GM23338 (cell line): Measurements from ENCODE around the gene BPIFB1. TPM values are rescaled to one million over a fixed set of nuclear protein-coding genes. Genes with fewer than 3 reads are reported as not detected.

Source experiments
- ATAC-seq: fragments of 200-7000 bp; cut with Tn5 transposase; 3 replicates; pipeline ENCODE4 v1.9.1; 2020
- DNase-seq: peaks from one replicate; pipeline ENCODE4 v3.0.0-alpha.2; 2015; ENCODE audit warnings: low spot score
- H2AFZ ChIP-seq: fragments of 200-600 bp; sonication (generic); 2 replicates; pipeline ENCODE4 v1.8.0; 2016; ENCODE audit warnings: antibody characterized with exemption, mild to moderate bottlenecking, moderate library complexity
- H3F3A ChIP-seq: fragments of 200-600 bp; sonication (generic); replicated peaks from 2 replicates; pipeline ENCODE4 v1.8.0; 2017; ENCODE audit warnings: antibody characterized with exemption, mixed run types, low read depth
- H3K27ac ChIP-seq: fragments of 200-600 bp; sonication (generic); 2 replicates; pipeline ENCODE4 v1.6.1; 2016; ENCODE audit warnings: low read depth
- H3K27me3 ChIP-seq: fragments of 200-600 bp; sonication (generic); 2 replicates; pipeline ENCODE4 v1.8.0; 2016; ENCODE audit warnings: mild to moderate bottlenecking, mixed run types, moderate library complexity; ENCODE audit not compliant: insufficient read depth
- H3K36me3 ChIP-seq: fragments of 200-600 bp; sonication (generic); 2 replicates; pipeline ENCODE4 v1.8.0; 2016; ENCODE audit warnings: mild to moderate bottlenecking; ENCODE audit not compliant: insufficient read depth
- H3K4me1 ChIP-seq: fragments of 200-600 bp; sonication (generic); 2 replicates; pipeline ENCODE4 v1.8.0; 2016; ENCODE audit warnings: mild to moderate bottlenecking, moderate library complexity; ENCODE audit not compliant: insufficient read depth
- H3K4me2 ChIP-seq: fragments of 200-600 bp; sonication (generic); 2 replicates; pipeline ENCODE4 v1.7.1; 2017; ENCODE audit warnings: mixed run types
- H3K4me3 ChIP-seq: fragments of 200-600 bp; sonication (generic); 2 replicates; pipeline ENCODE4 v1.6.1; 2016; ENCODE audit warnings: mixed run types
- H3K79me2 ChIP-seq: fragments of 200-600 bp; sonication (generic); replicated peaks from 2 replicates; pipeline ENCODE4 v1.8.0; 2017; ENCODE audit warnings: mild to moderate bottlenecking; ENCODE audit not compliant: insufficient read depth
- H3K9me2 ChIP-seq: fragments of 200-600 bp; sonication (generic); 2 replicates; pipeline ENCODE4 v1.8.0; 2017; ENCODE audit not compliant: insufficient read depth
- H4K20me1 ChIP-seq: fragments of 200-600 bp; sonication (generic); replicated peaks from 2 replicates; pipeline ENCODE4 v1.8.0; 2017; ENCODE audit warnings: mild to moderate bottlenecking; ENCODE audit not compliant: insufficient read depth
- H3K27ac Mint-ChIP-seq: 2 replicates; pipeline ENCODE4 v1.8.0; 2020; ENCODE audit warnings: inconsistent platforms, mild to moderate bottlenecking, moderate library complexity, mixed read lengths
- H3K27me3 Mint-ChIP-seq: 3 replicates; pipeline ENCODE4 v1.8.0; 2022; ENCODE audit warnings: low read depth, mild to moderate bottlenecking, moderate library complexity, mixed read lengths, inconsistent platforms; ENCODE audit not compliant: insufficient read depth, poor library complexity
- H3K36me3 Mint-ChIP-seq: 3 replicates; pipeline ENCODE4 v1.8.0; 2021; ENCODE audit warnings: low read depth, mild to moderate bottlenecking, inconsistent platforms, moderate library complexity, mixed read lengths
- H3K4me1 Mint-ChIP-seq: 3 replicates; pipeline ENCODE4 v1.8.0; 2020; ENCODE audit warnings: mild to moderate bottlenecking, inconsistent platforms, mixed read lengths
- H3K4me3 Mint-ChIP-seq: 3 replicates; pipeline ENCODE4 v1.8.0; 2021; ENCODE audit warnings: moderate library complexity, mild to moderate bottlenecking, inconsistent platforms, mixed read lengths
- H3K9me3 Mint-ChIP-seq: 3 replicates; pipeline ENCODE4 v1.8.0; 2020; ENCODE audit warnings: moderate library complexity, mild to moderate bottlenecking, inconsistent platforms, mixed read lengths
- CREB1 ChIP-seq: fragments of 250-450 bp; sonication (Bioruptor Pico); IDR thresholded peaks from 2 replicates; pipeline ENCODE4 v1.5.0; 2020; ENCODE audit warnings: low read depth, mild to moderate bottlenecking, moderate library complexity
- JUNB ChIP-seq: IDR thresholded peaks from one replicate; pipeline ENCODE4 v1.6.1; 2016; ENCODE audit warnings: antibody characterized with exemption; ENCODE audit not compliant: unreplicated experiment
- NANOG ChIP-seq: IDR thresholded peaks from 2 replicates; pipeline ENCODE4 v1.6.1; 2016; ENCODE audit warnings: antibody characterized with exemption, borderline replicate concordance
- STAT1 ChIP-seq: IDR thresholded peaks from one replicate; pipeline ENCODE4 v1.6.1; 2016; ENCODE audit warnings: antibody characterized with exemption; ENCODE audit not compliant: unreplicated experiment
- ZNF114 ChIP-seq: fragments of 250-450 bp; sonication (Bioruptor Pico); IDR thresholded peaks from 2 replicates; pipeline ENCODE4 v1.5.0; 2020; ENCODE audit warnings: mild to moderate bottlenecking, moderate library complexity
- ZNF331 ChIP-seq: fragments of 250-450 bp; sonication (Bioruptor Pico); IDR thresholded peaks from 2 replicates; pipeline ENCODE4 v1.5.0; 2020; ENCODE audit warnings: low read depth, mild to moderate bottlenecking, moderate library complexity
- polyA plus RNA-seq: library from polyadenylated mRNA; unstranded; fragments of >200 nt; fragmentation: Nextera tagmentation; extraction: Ambion mirVana; gene quantifications from 2 replicates; pipeline ENCODE4 v1.2.1, GENCODE V29; 2016
- total RNA-seq: library from RNA; depleted of rRNA; stranded (reverse); fragments of >200 nt; shearing (Covaris generic); gene quantifications from 2 replicates; pipeline ENCODE4 v1.2.3, GENCODE V29; 2014
- TF ChIP-seq, protein P1 (sequence below): IDR thresholded peaks from one replicate; pipeline ENCODE4 v1.6.1; 2018; ENCODE audit warnings: antibody characterized with exemption; ENCODE audit not compliant: unreplicated experiment
- TF ChIP-seq, protein P2 (sequence below): IDR thresholded peaks from 2 replicates; pipeline ENCODE4 v1.6.1; 2016; ENCODE audit warnings: antibody characterized with exemption
- TF ChIP-seq, protein P3 (sequence below), 2 experiments: fragments of 200-600 bp in 1 of 2; sonication (generic) in 1 of 2; conservative IDR thresholded peaks; 2 replicates each; pipeline versions ENCODE4 v1.5.1 to v1.6.1; 2016 to 2017; ENCODE audit warnings: antibody characterized with exemption in 2 of 2, low read depth in 2 of 2, mild to moderate bottlenecking in 2 of 2, moderate library complexity in 1 of 2
- TF ChIP-seq, protein P4 (sequence below): fragments of 250-450 bp; sonication (Bioruptor Pico); IDR thresholded peaks from 2 replicates; pipeline ENCODE4 v1.5.0; 2020; ENCODE audit warnings: mild to moderate bottlenecking, moderate library complexity

Gene BPIFB1
- total and polyA plus RNA-seq, 2 experiments from 2014 or later = not detected

DNA sequence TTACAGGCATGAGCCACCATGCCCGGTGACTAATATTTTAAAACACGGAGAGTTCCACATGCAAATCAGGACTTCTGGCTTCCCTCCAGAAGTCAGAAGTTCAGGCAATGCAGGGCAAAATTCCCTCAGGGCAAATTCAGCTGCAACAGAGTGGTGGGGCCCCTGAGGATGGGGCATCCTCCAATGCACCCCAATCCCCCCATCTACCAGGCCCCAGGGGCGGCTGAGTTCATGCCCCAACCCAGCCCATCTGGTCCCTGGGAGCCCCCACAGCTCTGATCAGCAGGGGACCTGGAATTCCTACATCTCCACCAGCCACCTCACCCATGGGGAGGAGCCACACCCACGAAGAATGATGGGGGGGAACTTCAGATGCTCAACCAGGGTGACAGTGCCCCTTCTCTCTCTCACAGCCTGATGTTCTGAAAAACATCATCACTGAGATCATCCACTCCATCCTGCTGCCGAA lies 22.6 kb downstream of the BPIFB1 start (continued):
- TF ChIP-seq, protein P1, sequence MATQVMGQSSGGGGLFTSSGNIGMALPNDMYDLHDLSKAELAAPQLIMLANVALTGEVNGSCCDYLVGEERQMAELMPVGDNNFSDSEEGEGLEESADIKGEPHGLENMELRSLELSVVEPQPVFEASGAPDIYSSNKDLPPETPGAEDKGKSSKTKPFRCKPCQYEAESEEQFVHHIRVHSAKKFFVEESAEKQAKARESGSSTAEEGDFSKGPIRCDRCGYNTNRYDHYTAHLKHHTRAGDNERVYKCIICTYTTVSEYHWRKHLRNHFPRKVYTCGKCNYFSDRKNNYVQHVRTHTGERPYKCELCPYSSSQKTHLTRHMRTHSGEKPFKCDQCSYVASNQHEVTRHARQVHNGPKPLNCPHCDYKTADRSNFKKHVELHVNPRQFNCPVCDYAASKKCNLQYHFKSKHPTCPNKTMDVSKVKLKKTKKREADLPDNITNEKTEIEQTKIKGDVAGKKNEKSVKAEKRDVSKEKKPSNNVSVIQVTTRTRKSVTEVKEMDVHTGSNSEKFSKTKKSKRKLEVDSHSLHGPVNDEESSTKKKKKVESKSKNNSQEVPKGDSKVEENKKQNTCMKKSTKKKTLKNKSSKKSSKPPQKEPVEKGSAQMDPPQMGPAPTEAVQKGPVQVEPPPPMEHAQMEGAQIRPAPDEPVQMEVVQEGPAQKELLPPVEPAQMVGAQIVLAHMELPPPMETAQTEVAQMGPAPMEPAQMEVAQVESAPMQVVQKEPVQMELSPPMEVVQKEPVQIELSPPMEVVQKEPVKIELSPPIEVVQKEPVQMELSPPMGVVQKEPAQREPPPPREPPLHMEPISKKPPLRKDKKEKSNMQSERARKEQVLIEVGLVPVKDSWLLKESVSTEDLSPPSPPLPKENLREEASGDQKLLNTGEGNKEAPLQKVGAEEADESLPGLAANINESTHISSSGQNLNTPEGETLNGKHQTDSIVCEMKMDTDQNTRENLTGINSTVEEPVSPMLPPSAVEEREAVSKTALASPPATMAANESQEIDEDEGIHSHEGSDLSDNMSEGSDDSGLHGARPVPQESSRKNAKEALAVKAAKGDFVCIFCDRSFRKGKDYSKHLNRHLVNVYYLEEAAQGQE = no peak
- TF ChIP-seq ZNF114 (no peak), ZNF331 (CRISPR knock-in tag) (no peak)

DNA sequence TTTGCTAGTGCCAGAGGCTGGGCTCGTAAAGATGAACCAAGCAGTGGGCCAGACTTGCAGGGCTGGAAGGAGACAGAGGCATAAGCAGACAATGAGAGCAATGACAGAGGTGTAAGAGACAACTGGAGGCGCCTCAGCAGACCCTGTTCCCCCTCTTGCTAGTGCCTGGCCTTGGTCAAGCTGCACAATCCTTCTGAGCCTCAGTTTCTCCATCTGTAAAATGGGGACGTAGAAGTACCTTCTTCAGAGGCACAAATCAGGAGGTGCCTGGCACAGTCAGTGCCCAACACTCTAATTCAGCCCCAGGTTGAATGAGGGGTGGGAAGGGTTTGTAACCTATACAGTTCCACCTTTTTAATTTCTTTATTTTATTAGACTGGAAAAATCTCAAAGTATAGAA lies 23.2 kb downstream of the BPIFB1 start:
- Mint-ChIP-seq H3K27me3 (no peaks in the 10 kb centered on the region), H3K4me3 (no peak overlapping the region), H3K9me3 (no peaks in the 10 kb centered on the region; the same call in 2 of the 3 replicates), H3K36me3 (no peaks in the 10 kb centered on the region), H3K4me1 (no peaks in the 10 kb centered on the region), H3K27ac (no peak overlapping the region)
- no peaks in the 10 kb centered on the region for H3K27me3 ChIP-seq
- H2AFZ ChIP-seq = no peak overlapping the region
- no peaks in the 10 kb centered on the region for H3F3A ChIP-seq
- H3K4me3 ChIP-seq = no peak overlapping the region
- no peaks in the 10 kb centered on the region for H3K79me2 ChIP-seq
- H3K4me2 ChIP-seq = no peak overlapping the region
- no peaks in the 10 kb centered on the region for H4K20me1 ChIP-seq
- DNase-seq = no peak
- H3K36me3 ChIP-seq = no peaks in the 10 kb centered on the region
- no peaks in the 10 kb centered on the region for H3K9me2 ChIP-seq
- no peak overlapping the region for H3K27ac ChIP-seq
- no peaks in the 10 kb centered on the region for H3K4me1 ChIP-seq
- ATAC-seq = no peak
- TF ChIP-seq ZNF331 (CRISPR knock-in tag) (no peak), STAT1 (no peak), CREB1 (CRISPR knock-in tag) (no peak), NANOG (no peak), ZNF114 (no peak), JUNB (no peak)
- TF ChIP-seq, protein P2, sequence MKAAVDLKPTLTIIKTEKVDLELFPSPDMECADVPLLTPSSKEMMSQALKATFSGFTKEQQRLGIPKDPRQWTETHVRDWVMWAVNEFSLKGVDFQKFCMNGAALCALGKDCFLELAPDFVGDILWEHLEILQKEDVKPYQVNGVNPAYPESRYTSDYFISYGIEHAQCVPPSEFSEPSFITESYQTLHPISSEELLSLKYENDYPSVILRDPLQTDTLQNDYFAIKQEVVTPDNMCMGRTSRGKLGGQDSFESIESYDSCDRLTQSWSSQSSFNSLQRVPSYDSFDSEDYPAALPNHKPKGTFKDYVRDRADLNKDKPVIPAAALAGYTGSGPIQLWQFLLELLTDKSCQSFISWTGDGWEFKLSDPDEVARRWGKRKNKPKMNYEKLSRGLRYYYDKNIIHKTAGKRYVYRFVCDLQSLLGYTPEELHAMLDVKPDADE = no peak
- TF ChIP-seq, protein P3, sequence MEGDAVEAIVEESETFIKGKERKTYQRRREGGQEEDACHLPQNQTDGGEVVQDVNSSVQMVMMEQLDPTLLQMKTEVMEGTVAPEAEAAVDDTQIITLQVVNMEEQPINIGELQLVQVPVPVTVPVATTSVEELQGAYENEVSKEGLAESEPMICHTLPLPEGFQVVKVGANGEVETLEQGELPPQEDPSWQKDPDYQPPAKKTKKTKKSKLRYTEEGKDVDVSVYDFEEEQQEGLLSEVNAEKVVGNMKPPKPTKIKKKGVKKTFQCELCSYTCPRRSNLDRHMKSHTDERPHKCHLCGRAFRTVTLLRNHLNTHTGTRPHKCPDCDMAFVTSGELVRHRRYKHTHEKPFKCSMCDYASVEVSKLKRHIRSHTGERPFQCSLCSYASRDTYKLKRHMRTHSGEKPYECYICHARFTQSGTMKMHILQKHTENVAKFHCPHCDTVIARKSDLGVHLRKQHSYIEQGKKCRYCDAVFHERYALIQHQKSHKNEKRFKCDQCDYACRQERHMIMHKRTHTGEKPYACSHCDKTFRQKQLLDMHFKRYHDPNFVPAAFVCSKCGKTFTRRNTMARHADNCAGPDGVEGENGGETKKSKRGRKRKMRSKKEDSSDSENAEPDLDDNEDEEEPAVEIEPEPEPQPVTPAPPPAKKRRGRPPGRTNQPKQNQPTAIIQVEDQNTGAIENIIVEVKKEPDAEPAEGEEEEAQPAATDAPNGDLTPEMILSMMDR (conservative IDR thresholded peaks at IDR 0.05; ENCODE audit: low read depth in 2 of 2) = no peak
- TF ChIP-seq, protein P4, sequence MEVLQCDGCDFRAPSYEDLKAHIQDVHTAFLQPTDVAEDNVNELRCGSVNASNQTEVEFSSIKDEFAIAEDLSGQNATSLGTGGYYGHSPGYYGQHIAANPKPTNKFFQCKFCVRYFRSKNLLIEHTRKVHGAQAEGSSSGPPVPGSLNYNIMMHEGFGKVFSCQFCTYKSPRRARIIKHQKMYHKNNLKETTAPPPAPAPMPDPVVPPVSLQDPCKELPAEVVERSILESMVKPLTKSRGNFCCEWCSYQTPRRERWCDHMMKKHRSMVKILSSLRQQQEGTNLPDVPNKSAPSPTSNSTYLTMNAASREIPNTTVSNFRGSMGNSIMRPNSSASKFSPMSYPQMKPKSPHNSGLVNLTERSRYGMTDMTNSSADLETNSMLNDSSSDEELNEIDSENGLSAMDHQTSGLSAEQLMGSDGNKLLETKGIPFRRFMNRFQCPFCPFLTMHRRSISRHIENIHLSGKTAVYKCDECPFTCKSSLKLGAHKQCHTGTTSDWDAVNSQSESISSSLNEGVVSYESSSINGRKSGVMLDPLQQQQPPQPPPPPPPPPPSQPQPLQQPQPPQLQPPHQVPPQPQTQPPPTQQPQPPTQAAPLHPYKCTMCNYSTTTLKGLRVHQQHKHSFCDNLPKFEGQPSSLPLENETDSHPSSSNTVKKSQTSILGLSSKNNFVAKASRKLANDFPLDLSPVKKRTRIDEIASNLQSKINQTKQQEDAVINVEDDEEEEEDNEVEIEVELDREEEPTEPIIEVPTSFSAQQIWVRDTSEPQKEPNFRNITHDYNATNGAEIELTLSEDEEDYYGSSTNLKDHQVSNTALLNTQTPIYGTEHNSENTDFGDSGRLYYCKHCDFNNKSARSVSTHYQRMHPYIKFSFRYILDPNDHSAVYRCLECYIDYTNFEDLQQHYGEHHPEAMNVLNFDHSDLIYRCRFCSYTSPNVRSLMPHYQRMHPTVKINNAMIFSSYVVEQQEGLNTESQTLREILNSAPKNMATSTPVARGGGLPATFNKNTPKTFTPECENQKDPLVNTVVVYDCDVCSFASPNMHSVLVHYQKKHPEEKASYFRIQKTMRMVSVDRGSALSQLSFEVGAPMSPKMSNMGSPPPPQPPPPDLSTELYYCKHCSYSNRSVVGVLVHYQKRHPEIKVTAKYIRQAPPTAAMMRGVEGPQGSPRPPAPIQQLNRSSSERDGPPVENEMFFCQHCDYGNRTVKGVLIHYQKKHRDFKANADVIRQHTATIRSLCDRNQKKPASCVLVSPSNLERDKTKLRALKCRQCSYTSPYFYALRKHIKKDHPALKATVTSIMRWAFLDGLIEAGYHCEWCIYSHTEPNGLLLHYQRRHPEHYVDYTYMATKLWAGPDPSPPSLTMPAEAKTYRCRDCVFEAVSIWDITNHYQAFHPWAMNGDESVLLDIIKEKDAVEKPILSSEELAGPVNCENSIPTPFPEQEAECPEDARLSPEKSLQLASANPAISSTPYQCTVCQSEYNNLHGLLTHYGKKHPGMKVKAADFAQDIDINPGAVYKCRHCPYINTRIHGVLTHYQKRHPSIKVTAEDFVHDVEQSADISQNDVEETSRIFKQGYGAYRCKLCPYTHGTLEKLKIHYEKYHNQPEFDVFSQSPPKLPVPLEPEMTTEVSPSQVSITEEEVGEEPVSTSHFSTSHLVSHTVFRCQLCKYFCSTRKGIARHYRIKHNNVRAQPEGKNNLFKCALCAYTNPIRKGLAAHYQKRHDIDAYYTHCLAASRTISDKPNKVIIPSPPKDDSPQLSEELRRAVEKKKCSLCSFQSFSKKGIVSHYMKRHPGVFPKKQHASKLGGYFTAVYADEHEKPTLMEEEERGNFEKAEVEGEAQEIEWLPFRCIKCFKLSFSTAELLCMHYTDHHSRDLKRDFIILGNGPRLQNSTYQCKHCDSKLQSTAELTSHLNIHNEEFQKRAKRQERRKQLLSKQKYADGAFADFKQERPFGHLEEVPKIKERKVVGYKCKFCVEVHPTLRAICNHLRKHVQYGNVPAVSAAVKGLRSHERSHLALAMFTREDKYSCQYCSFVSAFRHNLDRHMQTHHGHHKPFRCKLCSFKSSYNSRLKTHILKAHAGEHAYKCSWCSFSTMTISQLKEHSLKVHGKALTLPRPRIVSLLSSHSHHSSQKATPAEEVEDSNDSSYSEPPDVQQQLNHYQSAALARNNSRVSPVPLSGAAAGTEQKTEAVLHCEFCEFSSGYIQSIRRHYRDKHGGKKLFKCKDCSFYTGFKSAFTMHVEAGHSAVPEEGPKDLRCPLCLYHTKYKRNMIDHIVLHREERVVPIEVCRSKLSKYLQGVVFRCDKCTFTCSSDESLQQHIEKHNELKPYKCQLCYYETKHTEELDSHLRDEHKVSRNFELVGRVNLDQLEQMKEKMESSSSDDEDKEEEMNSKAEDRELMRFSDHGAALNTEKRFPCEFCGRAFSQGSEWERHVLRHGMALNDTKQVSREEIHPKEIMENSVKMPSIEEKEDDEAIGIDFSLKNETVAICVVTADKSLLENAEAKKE (CRISPR knock-in tag) = no peak
